HCT116 (cell line): Measurements from ENCODE around the gene TRIM16. TPM values are rescaled to one million over a fixed set of nuclear protein-coding genes. Genes with fewer than 3 reads are reported as not detected.
A peak's percentile ranks its signal among the peaks of the same experiment; 100 is the strongest.
"Not testable (repeated sequence)": the region's sequence is repeated elsewhere in the genome, so short reads cannot be mapped to it uniquely, and the experiment has no call there.

ENCODE experiments used
- ATAC-seq: fragments of 200-7000 bp; cut with Tn5 transposase; 2 replicates; pipeline ENCODE4 v1.9.1; 2020; ENCODE audit warnings: mild to moderate bottlenecking, moderate library complexity
- BruUV-seq: library from RNA; stranded (reverse); fragments of 400-500 nt; replicated peaks from 2 replicates; lab custom pipeline; 2021; lab: Mats Ljungman, UMichigan
- CTCF ChIA-PET: fragments of 300-600 bp; sonication (Branson Sonifier 250); formaldehyde crosslinking; loops from one replicate; lab custom pipeline; 2021; ENCODE audit warnings: antibody characterized with exemption; lab: Charles Lee
- POLR2A ChIA-PET: fragments of 300-600, 350-600 bp; sonication (Branson Sonifier 250); formaldehyde crosslinking; loops from one replicate; lab custom pipeline; 2021; ENCODE audit warnings: antibody characterized with exemption; lab: Charles Lee
- RAD21 ChIA-PET, 2 experiments: fragments of 300-600 bp; sonication (Branson Sonifier 250); formaldehyde crosslinking; loops; one replicate each; lab custom pipeline; 2023; ENCODE audit warnings: low total read pairs in 2 of 2; ENCODE audit not compliant: uncharacterized antibody in 2 of 2, unreplicated experiment in 2 of 2, low non-redundant PET in 1 of 2; lab: Charles Lee
- DNase-seq: peaks from one replicate; pipeline ENCODE4 v3.0.0-alpha.2; 2010; ENCODE audit warnings: low read depth, low spot score
- H2AFZ ChIP-seq: fragments of 200-600 bp; shearing (Covaris generic), sonication (generic); 2 replicates; pipeline ENCODE4 v1.6.1; 2017; ENCODE audit warnings: low read depth, mixed run types, mixed read lengths, antibody characterized with exemption, low read length; ENCODE audit not compliant: poor library complexity, severe bottlenecking
- H3K27ac ChIP-seq: 2 replicates; pipeline ENCODE4 v1.5.1; 2012; ENCODE audit warnings: low read depth, low read length
- H3K27me3 ChIP-seq: fragments of 200-600 bp; sonication (generic); 2 replicates; pipeline ENCODE4 v1.6.1; 2016; ENCODE audit warnings: mixed run types, low read length, mixed read lengths; ENCODE audit not compliant: insufficient read depth
- H3K36me3 ChIP-seq, 2 experiments: fragments of 200-500 bp in 1 of 2; fragments of 200-600 bp in 1 of 2; sonication (Bioruptor generic) in 1 of 2; sonication (generic) in 1 of 2; 2 replicates each; pipeline versions ENCODE4 v1.5.1 to v1.6.1; 2014 to 2016; ENCODE audit warnings: low read length in 2 of 2, inconsistent platforms in 1 of 2, mixed read lengths in 1 of 2, mixed run types in 1 of 2; ENCODE audit not compliant: insufficient read depth in 2 of 2, control insufficient read depth in 1 of 2
- H3K4me1 ChIP-seq, 2 experiments: fragments of 200-600 bp in 1 of 2; sonication (generic) in 1 of 2; 2 replicates each; pipeline versions ENCODE4 v1.5.1 to v1.6.1; 2012 to 2017; ENCODE audit warnings: low read length in 2 of 2, inconsistent platforms in 1 of 2, mild to moderate bottlenecking in 1 of 2, mixed read lengths in 1 of 2, mixed run types in 1 of 2, moderate library complexity in 1 of 2; ENCODE audit not compliant: insufficient read depth in 2 of 2, control insufficient read depth in 1 of 2
- H3K4me2 ChIP-seq: fragments of 200-600 bp; sonication (generic); 2 replicates; pipeline ENCODE4 v1.6.1; 2017; ENCODE audit warnings: mixed run types, low read length, mixed read lengths
- H3K4me3 ChIP-seq, 2 experiments: fragments of 200-600 bp in 1 of 2; sonication (generic) in 1 of 2; replicated peaks in 1 of 2; 2 replicates each; pipeline ENCODE4 v1.5.1; 2011 to 2016; ENCODE audit warnings: low read length in 2 of 2, control low read depth in 1 of 2, low read depth in 1 of 2, mild to moderate bottlenecking in 1 of 2, mixed read lengths in 1 of 2, mixed run types in 1 of 2
- H3K79me2 ChIP-seq: fragments of 200-600 bp; sonication (generic); 2 replicates; pipeline ENCODE4 v1.6.1; 2017; ENCODE audit warnings: mild to moderate bottlenecking, mixed run types, low read length, moderate library complexity, mixed read lengths; ENCODE audit not compliant: insufficient read depth
- H3K9ac ChIP-seq: fragments of 200-600 bp; sonication (generic); 2 replicates; pipeline ENCODE4 v1.6.1; 2016; ENCODE audit warnings: low read length, mixed read lengths
- H3K9me2 ChIP-seq: fragments of 200-600 bp; sonication (generic), shearing (Covaris generic); 2 replicates; pipeline ENCODE4 v1.6.1; 2017; ENCODE audit warnings: mixed run types, mild to moderate bottlenecking, moderate library complexity; ENCODE audit not compliant: insufficient read depth
- H3K9me3 ChIP-seq, 2 experiments: fragments of 200-500 bp in 1 of 2; fragments of 200-600 bp in 1 of 2; sonication (Bioruptor generic) in 1 of 2; sonication (generic) in 1 of 2; 2 replicates each; pipeline ENCODE4 v1.6.1; 2014 to 2017; ENCODE audit warnings: low read length in 2 of 2, mixed read lengths in 2 of 2, inconsistent platforms in 1 of 2, low read depth in 1 of 2, mild to moderate bottlenecking in 1 of 2, mixed run types in 1 of 2, moderate library complexity in 1 of 2; ENCODE audit not compliant: control insufficient read depth in 1 of 2, insufficient read depth in 1 of 2
- H4K20me1 ChIP-seq: fragments of 200-600 bp; sonication (generic), shearing (Covaris generic); 2 replicates; pipeline ENCODE4 v1.6.1; 2017; ENCODE audit warnings: mixed run types, mild to moderate bottlenecking, moderate library complexity; ENCODE audit not compliant: insufficient read depth
- RAD21 ChIP-seq: IDR thresholded peaks from 2 replicates; pipeline ENCODE4 v1.6.1; 2012; ENCODE audit warnings: low read depth, mild to moderate bottlenecking
- intact Hi-C: fragments of 100-400 bp; cut with micrococcal nuclease; formaldehyde crosslinking; loops from 2 replicates; pipeline ENCODE4 v1.10.0; 2022
- total RNA-seq: library from RNA; stranded (reverse); gene quantifications from one replicate; pipeline ENCODE4 v1.2.1, GENCODE V29; 2021; ENCODE audit not compliant: unreplicated experiment

The TRIM16 gene
- total RNA-seq, 1 experiment from 2014 or later: 33.8 TPM

GRCh38 chr17:15698967-15699366 is 14.9 kb upstream of the TRIM16 start:
- 0 out of 2 replicates have a peak, but pooled peaks have one; percentile 7 for TF ChIP-seq RAD21
- DNase-seq, RAD21 ChIA-PET, POLR2A ChIA-PET, intact Hi-C loops, CTCF ChIA-PET, H3K27me3 ChIP-seq, H3K4me1 ChIP-seq, H3K9me2 ChIP-seq, H3K79me2 ChIP-seq, ATAC-seq, H3K36me3 ChIP-seq, H4K20me1 ChIP-seq, H3K27ac ChIP-seq, H3K9me3 ChIP-seq: not testable (repeated sequence)
- BruUV-seq: TSS peak; percentile 89
- H3K9ac ChIP-seq: peak overlapping the region; percentile 61
- peak overlapping the region; percentile 81 for H2AFZ ChIP-seq
- peak overlapping the region; percentile 73 for H3K4me2 ChIP-seq
- peak overlapping the region; percentile 49 to 66 for H3K4me3 ChIP-seq

- intact Hi-C loops, H3K4me2 ChIP-seq: not testable (repeated sequence)
Measured at GRCh38 chr17:15687494-15687893, 3.4 kb upstream of the TRIM16 start.

GRCh38 chr17:15683135-15683534 is 976 bp downstream of the TRIM16 start:
- POLR2A ChIA-PET, H3K36me3 ChIP-seq, CTCF ChIA-PET, RAD21 ChIA-PET, H4K20me1 ChIP-seq, H3K9me2 ChIP-seq, intact Hi-C loops, H3K79me2 ChIP-seq, ATAC-seq, H3K27me3 ChIP-seq, H3K4me1 ChIP-seq, H2AFZ ChIP-seq, H3K9me3 ChIP-seq, H3K27ac ChIP-seq, BruUV-seq, DNase-seq: not testable (repeated sequence)
- H3K4me2 ChIP-seq: peak overlapping the region; percentile 82
- peak overlapping the region; percentile 60 to 75 for H3K4me3 ChIP-seq
- peak overlapping the region; percentile 76 for H3K9ac ChIP-seq

More at GRCh38 chr17:15687494-15687893, 3.4 kb upstream of the TRIM16 start:
- H3K4me1 ChIP-seq, RAD21 ChIA-PET, H4K20me1 ChIP-seq, H3K79me2 ChIP-seq, POLR2A ChIA-PET, CTCF ChIA-PET, ATAC-seq, H3K9me2 ChIP-seq, DNase-seq, H3K27ac ChIP-seq, H3K9me3 ChIP-seq, H2AFZ ChIP-seq, H3K36me3 ChIP-seq, BruUV-seq, H3K27me3 ChIP-seq, H3K9ac ChIP-seq, H3K4me3 ChIP-seq: not testable (repeated sequence)

GRCh38 chr17:15675991-15676390 is 8.1 kb downstream of the TRIM16 start:
- H2AFZ ChIP-seq, DNase-seq, H3K27me3 ChIP-seq, BruUV-seq, POLR2A ChIA-PET, H3K9ac ChIP-seq, H3K4me1 ChIP-seq, H4K20me1 ChIP-seq, H3K9me3 ChIP-seq, H3K27ac ChIP-seq, RAD21 ChIA-PET, H3K36me3 ChIP-seq, H3K79me2 ChIP-seq, CTCF ChIA-PET, H3K4me3 ChIP-seq, ATAC-seq, H3K4me2 ChIP-seq, intact Hi-C loops, H3K9me2 ChIP-seq: not testable (repeated sequence)
